Measurements from ENCODE around the gene C18orf32.

C18orf32 gene

GRCh38 chr18:49447810-49448745 lies 39.0 kb downstream of the C18orf32 start:
- Histone ChIP-seq H3K27ac (ENCODE audit: low read length) (no peak overlapping the region), H3K79me2 (ENCODE audit: low read length) (peaks cover 58% of the 10 kb centered on the region), H3K9me3 (ENCODE audit: insufficient read depth, low read length) (peaks cover 7% of the 10 kb centered on the region), H3K9ac (ENCODE audit: low read length) (no peak overlapping the region), H3K36me3 (replicated peaks; ENCODE audit: low read depth, low read length) (peaks cover 15% of the 10 kb centered on the region), H3K27me3 (ENCODE audit: low read depth, low read length) (no peaks in the 10 kb centered on the region), H3K4me2 (ENCODE audit: low read length) (no peak overlapping the region), H2AFZ (ENCODE audit: low read depth, low read length) (no peak overlapping the region), H3K4me3 (ENCODE audit: low read length) (no peak overlapping the region), H3K4me1 (ENCODE audit: low read length) (no peaks in the 10 kb centered on the region), H4K20me1 (ENCODE audit: insufficient read depth, low read length) (peaks cover 38% of the 10 kb centered on the region)
- TF ChIP-seq EZH2phosphoT487 (IDR thresholded peaks at IDR 0.05; ENCODE audit: low read depth): no peak
- TF ChIP-seq, protein P1, sequence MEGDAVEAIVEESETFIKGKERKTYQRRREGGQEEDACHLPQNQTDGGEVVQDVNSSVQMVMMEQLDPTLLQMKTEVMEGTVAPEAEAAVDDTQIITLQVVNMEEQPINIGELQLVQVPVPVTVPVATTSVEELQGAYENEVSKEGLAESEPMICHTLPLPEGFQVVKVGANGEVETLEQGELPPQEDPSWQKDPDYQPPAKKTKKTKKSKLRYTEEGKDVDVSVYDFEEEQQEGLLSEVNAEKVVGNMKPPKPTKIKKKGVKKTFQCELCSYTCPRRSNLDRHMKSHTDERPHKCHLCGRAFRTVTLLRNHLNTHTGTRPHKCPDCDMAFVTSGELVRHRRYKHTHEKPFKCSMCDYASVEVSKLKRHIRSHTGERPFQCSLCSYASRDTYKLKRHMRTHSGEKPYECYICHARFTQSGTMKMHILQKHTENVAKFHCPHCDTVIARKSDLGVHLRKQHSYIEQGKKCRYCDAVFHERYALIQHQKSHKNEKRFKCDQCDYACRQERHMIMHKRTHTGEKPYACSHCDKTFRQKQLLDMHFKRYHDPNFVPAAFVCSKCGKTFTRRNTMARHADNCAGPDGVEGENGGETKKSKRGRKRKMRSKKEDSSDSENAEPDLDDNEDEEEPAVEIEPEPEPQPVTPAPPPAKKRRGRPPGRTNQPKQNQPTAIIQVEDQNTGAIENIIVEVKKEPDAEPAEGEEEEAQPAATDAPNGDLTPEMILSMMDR (IDR thresholded peaks at IDR 0.05; ENCODE audit: low read depth, low read length): peak; percentile 88

GRCh38 chr18:49446481-49446880 lies 40.6 kb downstream of the C18orf32 start:
- H3K79me2 ChIP-seq (ENCODE audit: low read length): peaks cover 69% of the 10 kb centered on the region
- H3K36me3 ChIP-seq (replicated peaks; ENCODE audit: low read depth, low read length): peaks cover 15% of the 10 kb centered on the region

GRCh38 chr18:49444581-49444980 lies 42.5 kb downstream of the C18orf32 start:
- no peak overlapping the region for H3K9ac ChIP-seq (ENCODE audit: low read length)
- no peak overlapping the region for H3K27ac ChIP-seq (ENCODE audit: low read length)
- H3K27me3 ChIP-seq (ENCODE audit: low read depth, low read length): no peaks in the 10 kb centered on the region
- no peak overlapping the region for H2AFZ ChIP-seq (ENCODE audit: low read depth, low read length)
- no peak overlapping the region for H3K4me2 ChIP-seq (ENCODE audit: low read length)
- no peak overlapping the region for H3K4me3 ChIP-seq (ENCODE audit: low read length)
- H3K36me3 ChIP-seq (replicated peaks; ENCODE audit: low read depth, low read length): peaks cover 15% of the 10 kb centered on the region
- peaks cover 7% of the 10 kb centered on the region for H3K9me3 ChIP-seq (ENCODE audit: insufficient read depth, low read length)
- no peak for TF ChIP-seq EZH2phosphoT487 (IDR thresholded peaks at IDR 0.05; ENCODE audit: low read depth)
- TF ChIP-seq, protein P1 (IDR thresholded peaks at IDR 0.05; ENCODE audit: low read depth, low read length): no peak
- peaks cover 63% of the 10 kb centered on the region for H3K79me2 ChIP-seq (ENCODE audit: low read length)
- peaks cover 41% of the 10 kb centered on the region for H4K20me1 ChIP-seq (ENCODE audit: insufficient read depth, low read length)
- no peaks in the 10 kb centered on the region for H3K4me1 ChIP-seq (ENCODE audit: low read length)

More at GRCh38 chr18:49446481-49446880, 40.6 kb downstream of the C18orf32 start:
- Histone ChIP-seq H3K4me1 (ENCODE audit: low read length) (no peaks in the 10 kb centered on the region), H3K4me3 (ENCODE audit: low read length) (no peak overlapping the region), H3K9ac (ENCODE audit: low read length) (no peak overlapping the region), H3K9me3 (ENCODE audit: insufficient read depth, low read length) (peaks cover 7% of the 10 kb centered on the region), H3K4me2 (ENCODE audit: low read length) (no peak overlapping the region), H2AFZ (ENCODE audit: low read depth, low read length) (no peak overlapping the region), H3K27ac (ENCODE audit: low read length) (no peak overlapping the region), H4K20me1 (ENCODE audit: insufficient read depth, low read length) (peaks cover 45% of the 10 kb centered on the region), H3K27me3 (ENCODE audit: low read depth, low read length) (no peaks in the 10 kb centered on the region)
- TF ChIP-seq, protein P1 (IDR thresholded peaks at IDR 0.05; ENCODE audit: low read depth, low read length): no peak
- TF ChIP-seq EZH2phosphoT487 (IDR thresholded peaks at IDR 0.05; ENCODE audit: low read depth): no peak

- Histone ChIP-seq H3K9me3 (ENCODE audit: insufficient read depth, low read length) (peaks cover 7% of the 10 kb centered on the region), H3K4me2 (ENCODE audit: low read length) (no peak overlapping the region), H3K4me3 (ENCODE audit: low read length) (no peak overlapping the region), H3K4me1 (ENCODE audit: low read length) (no peaks in the 10 kb centered on the region), H3K36me3 (replicated peaks; ENCODE audit: low read depth, low read length) (peaks cover 8% of the 10 kb centered on the region), H3K79me2 (ENCODE audit: low read length) (peaks cover 63% of the 10 kb centered on the region), H4K20me1 (ENCODE audit: insufficient read depth, low read length) (peaks cover 49% of the 10 kb centered on the region), H3K9ac (ENCODE audit: low read length) (no peak overlapping the region), H3K27me3 (ENCODE audit: low read depth, low read length) (no peaks in the 10 kb centered on the region), H2AFZ (ENCODE audit: low read depth, low read length) (no peak overlapping the region), H3K27ac (ENCODE audit: low read length) (no peak overlapping the region)
- TF ChIP-seq, protein P1 (IDR thresholded peaks at IDR 0.05; ENCODE audit: low read depth, low read length): no peak
- no peak for TF ChIP-seq EZH2phosphoT487 (IDR thresholded peaks at IDR 0.05; ENCODE audit: low read depth)
These were observed 43.2 kb downstream of the C18orf32 start for GRCh38 chr18:49443837-49444236.
